AG04449 (cell line): ENCODE results near the gene TSPAN33.
"Not testable (repeated sequence)": the region's sequence is repeated elsewhere in the genome, so short reads cannot be mapped to it uniquely, and the experiment has no call there.

Source experiments
- CTCF ChIA-PET: fragments of 350-600 bp; formaldehyde crosslinking; extraction: SDS; loops from one replicate; lab custom pipeline; 2021; ENCODE audit warnings: antibody characterized with exemption; lab: Yijun Ruan, JAX
- POLR2A ChIA-PET: fragments of 400-600, 350-600 bp; formaldehyde crosslinking; extraction: SDS; loops from one replicate; lab custom pipeline; 2020; ENCODE audit warnings: antibody characterized with exemption, inconsistent platforms; lab: Yijun Ruan, JAX
- DNase-seq: peaks from one replicate; pipeline ENCODE4 v3.0.0-alpha.2; 2010; ENCODE audit warnings: low read depth, low spot score
- H3K4me3 ChIP-seq: 2 replicates; pipeline ENCODE4 v1.5.1; 2011; ENCODE audit warnings: low read depth, mild to moderate bottlenecking, control low read depth, low read length
- CTCF ChIP-seq: IDR thresholded peaks from one replicate; pipeline ENCODE4 v1.5.1; 2011; ENCODE audit warnings: mild to moderate bottlenecking, moderate library complexity, low read length, control low read depth, inconsistent platforms; ENCODE audit not compliant: insufficient read depth; ENCODE audit errors: missing control alignments

The TSPAN33 gene

DNA sequence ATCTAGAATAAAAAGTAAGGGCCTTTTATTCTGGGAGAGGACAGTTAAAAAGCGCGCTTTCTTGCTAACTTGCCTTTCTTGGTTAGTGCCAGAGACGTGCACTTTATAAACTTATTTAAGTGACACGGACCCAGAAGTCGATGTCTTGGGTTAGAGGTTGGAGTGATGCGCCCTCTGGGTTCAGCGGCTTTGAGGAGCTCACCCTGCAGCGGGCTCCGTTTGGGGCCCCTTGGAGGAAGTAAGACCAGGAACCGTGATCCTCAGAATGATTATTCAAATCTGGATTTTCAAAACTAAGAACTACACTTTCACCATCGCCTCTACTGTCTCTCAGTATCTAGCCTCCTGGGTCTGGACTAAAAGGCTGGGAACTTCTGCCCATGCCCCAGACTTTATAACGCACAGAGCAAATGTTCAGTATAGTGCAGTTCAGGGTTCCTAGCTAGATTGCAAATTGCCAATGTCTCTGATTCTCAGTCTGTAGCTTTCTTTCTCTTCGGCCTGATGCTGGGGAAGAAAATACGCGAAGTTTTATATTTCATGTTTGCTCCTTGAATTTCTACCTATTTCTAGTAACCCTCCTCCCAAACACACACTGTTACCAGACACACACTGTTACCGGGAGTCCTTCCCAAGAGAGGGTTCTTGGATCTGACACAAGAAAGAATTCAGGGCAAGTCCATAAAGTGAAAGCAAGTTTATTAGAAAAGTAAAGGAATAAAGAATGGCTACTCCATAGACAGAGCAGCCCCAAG is 25.4 kb downstream of the TSPAN33 start:
- ChIA-PET POLR2A (no interaction called here), CTCF (interaction anchor here (1.7 to 10.0 kb wide), 5 partner anchors 9 to 48 kb away, joined by 6 to 297 read pairs (median 19); no protein-coding TSS in a partner anchor)
- no peak for DNase-seq
- no peak overlapping the region for H3K4me3 ChIP-seq
- TF ChIP-seq CTCF = no peak

DNA sequence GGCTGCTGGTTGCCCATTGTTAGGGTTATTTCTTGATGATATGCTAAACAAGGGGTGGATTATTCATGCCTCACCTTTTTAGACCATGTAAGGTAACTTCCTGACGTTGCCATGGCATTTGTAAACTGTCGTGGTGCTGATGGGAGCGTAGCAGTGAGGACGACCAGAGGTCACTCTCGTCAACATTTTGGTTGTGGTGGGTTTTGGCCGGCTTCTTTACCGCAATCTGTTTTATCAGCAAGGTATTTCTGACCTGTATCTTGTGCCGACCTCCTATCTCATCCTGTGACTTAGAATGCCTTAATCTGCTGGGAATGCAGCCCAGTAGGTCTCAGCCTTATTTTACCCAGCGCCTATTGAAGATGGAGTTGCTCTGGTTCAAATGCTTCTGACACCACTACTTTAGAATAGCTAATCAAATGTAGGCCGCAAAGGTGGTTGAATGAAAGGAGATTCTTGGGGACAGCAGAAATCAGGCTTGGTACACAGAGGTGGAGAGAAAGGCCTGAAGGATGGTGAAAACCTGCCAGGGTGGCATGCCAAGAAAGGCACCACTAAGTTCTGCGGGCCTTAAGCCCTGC is 26.0 kb downstream of the TSPAN33 start:
- no peak for DNase-seq
- TF ChIP-seq CTCF = no peak
- CTCF ChIA-PET = interaction anchor here (0.9 to 10.0 kb wide), 5 partner anchors 10 to 47 kb away, joined by 3 to 297 read pairs (median 12); no protein-coding TSS in a partner anchor
- POLR2A ChIA-PET = no interaction called here
- no peak overlapping the region for H3K4me3 ChIP-seq

GRCh38 chr7:129173861-129174260 is 29.4 kb downstream of the TSPAN33 start:
- CTCF ChIA-PET = interaction anchor here (2.5 kb wide), 1 partner anchor 10 kb away, joined by 25 read pairs; no protein-coding TSS in a partner anchor
- DNase-seq, POLR2A ChIA-PET, H3K4me3 ChIP-seq: not testable (repeated sequence)

- ChIA-PET CTCF (interaction anchor here (3.3 kb wide), 1 partner anchor 14 kb away, joined by 28 read pairs; no protein-coding TSS in a partner anchor), POLR2A (no interaction called here)
- DNase-seq = no peak
- no peak for TF ChIP-seq CTCF
- no peak overlapping the region for H3K4me3 ChIP-seq
These were observed 32.6 kb downstream of the TSPAN33 start for GRCh38 chr7:129176916-129177710.

DNA sequence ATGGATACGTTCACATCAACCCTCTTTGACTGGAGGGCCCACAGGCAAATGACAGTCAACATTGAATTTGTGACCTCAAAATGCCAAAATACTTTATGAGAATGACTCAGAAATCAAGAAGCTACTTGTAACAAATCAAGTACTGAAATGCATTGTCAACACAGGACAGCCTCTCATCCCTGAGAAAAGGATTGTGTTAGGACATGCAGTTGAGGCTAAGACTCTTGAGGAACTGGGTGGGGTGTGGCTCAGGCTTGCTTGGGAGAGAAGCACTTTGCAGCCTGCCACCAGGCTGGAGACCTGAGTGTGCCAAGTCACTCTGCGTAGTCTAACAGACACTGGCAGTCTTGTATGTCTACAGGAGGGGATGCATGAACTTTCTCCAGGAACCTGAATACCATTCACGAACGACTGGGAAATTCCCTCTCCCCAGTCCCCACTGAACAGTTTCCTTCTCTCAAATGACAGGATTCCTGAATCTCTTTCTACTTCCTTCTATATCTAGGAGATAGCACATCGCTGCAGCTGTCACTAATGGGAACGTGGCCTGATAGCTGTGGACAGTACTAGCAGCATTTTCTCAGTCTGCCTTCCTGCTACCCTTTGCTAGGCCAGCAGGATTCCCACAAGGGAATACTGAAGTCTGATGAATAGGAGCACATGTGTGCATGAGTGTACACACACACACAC is 40.6 kb downstream of the TSPAN33 start:
- POLR2A ChIA-PET = no interaction called here
- no peak for TF ChIP-seq CTCF
- CTCF ChIA-PET = interaction anchor here (0.8 to 1.0 kb wide), 2 partner anchors 17 to 21 kb away, joined by 4 to 6 read pairs; no protein-coding TSS in a partner anchor
- no peak overlapping the region for H3K4me3 ChIP-seq
- no peak for DNase-seq

DNA sequence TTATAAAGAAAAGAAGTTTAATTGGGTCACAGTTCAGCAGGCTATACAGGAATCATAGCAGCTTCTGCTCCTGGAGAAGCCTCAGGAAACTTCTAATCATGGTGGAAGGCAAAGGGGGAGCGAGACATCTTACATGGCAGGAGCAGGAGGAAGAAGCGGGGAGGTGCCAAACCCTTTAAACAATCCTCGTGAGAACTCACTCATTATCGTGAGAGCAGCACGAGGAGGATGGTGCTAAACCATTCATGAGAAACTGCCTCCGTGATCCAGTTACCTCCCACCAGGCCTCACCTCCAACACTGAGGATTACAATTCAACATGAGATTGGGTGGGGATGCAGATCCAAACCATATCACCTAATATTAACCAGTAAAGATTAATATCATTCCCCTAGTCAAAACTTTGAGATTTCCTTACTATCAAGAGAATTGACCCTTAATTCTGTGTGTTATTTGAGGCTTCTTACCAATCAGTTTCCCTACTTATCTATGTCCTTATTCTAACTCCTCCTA is 42.3 kb downstream of the TSPAN33 start:
- H3K4me3 ChIP-seq = no peak overlapping the region
- POLR2A ChIA-PET = no interaction called here
- no peak for TF ChIP-seq CTCF
- CTCF ChIA-PET = interaction anchor here (3.3 kb wide), 1 partner anchor 22 kb away, joined by 18 read pairs; no protein-coding TSS in a partner anchor
- DNase-seq = no peak
